H1 (cell line): ENCODE results near the gene TMEM165.
"Not testable (repeated sequence)": the region's sequence is repeated elsewhere in the genome, so short reads cannot be mapped to it uniquely, and the experiment has no call there.

Experiments
- BACH1 ChIP-seq: IDR thresholded peaks from 2 replicates; pipeline ENCODE4 v1.6.1; 2012; ENCODE audit warnings: low read length, improper control_type of control experiment
- CEBPB ChIP-seq: IDR thresholded peaks from 2 replicates; pipeline ENCODE4 v1.6.1; 2012; ENCODE audit warnings: low read depth, low read length
- HDAC2 ChIP-seq, 2 experiments: fragments of 300-600 bp in 1 of 2; sonication (generic) in 1 of 2; IDR thresholded peaks; 2 replicates each; pipeline ENCODE4 v1.6.1; 2011 to 2012; ENCODE audit warnings: low read depth in 2 of 2, low read length in 2 of 2, mild to moderate bottlenecking in 2 of 2, moderate library complexity in 2 of 2, borderline replicate concordance in 1 of 2, inconsistent platforms in 1 of 2
- HDAC6 ChIP-seq: IDR thresholded peaks from one replicate; pipeline ENCODE4 v1.7.1; 2012; ENCODE audit warnings: low read depth, mild to moderate bottlenecking, inconsistent platforms, low read length, moderate library complexity
- KDM5A ChIP-seq: fragments of 200-600 bp; IDR thresholded peaks from 2 replicates; pipeline ENCODE4 v1.7.1; 2012; ENCODE audit warnings: mild to moderate bottlenecking, low read length, inconsistent platforms, mixed read lengths
- NANOG ChIP-seq: IDR thresholded peaks from 2 replicates; pipeline ENCODE4 v1.6.1; 2011; ENCODE audit warnings: low read length, low read depth, mild to moderate bottlenecking, inconsistent platforms; ENCODE audit not compliant: insufficient read depth, poor library complexity, severe bottlenecking
- POLR2A ChIP-seq, 2 experiments: IDR thresholded peaks; 1 replicate in 1 of 2; 2 replicates in 1 of 2; pipeline ENCODE4 v1.6.1; 2011; ENCODE audit warnings: low read depth in 2 of 2, low read length in 2 of 2, mild to moderate bottlenecking in 2 of 2; ENCODE audit errors: control extremely low read depth in 1 of 2
- TF ChIP-seq, protein P1 (sequence below), 3 experiments: IDR thresholded peaks; 1 replicate in 2 of 3; 2 replicates in 1 of 3; pipeline versions ENCODE4 v1.5.1 to v1.6.1; 2011; ENCODE audit warnings: low read length in 3 of 3, mild to moderate bottlenecking in 3 of 3, inconsistent platforms in 2 of 3, low read depth in 1 of 3, moderate library complexity in 1 of 3; ENCODE audit not compliant: insufficient read depth in 1 of 3; ENCODE audit errors: control extremely low read depth in 1 of 3
- TF ChIP-seq, protein P2 (sequence below): IDR thresholded peaks from 2 replicates; pipeline ENCODE4 v1.6.1; 2011; ENCODE audit warnings: low read length, improper control_type of control experiment

DNA sequence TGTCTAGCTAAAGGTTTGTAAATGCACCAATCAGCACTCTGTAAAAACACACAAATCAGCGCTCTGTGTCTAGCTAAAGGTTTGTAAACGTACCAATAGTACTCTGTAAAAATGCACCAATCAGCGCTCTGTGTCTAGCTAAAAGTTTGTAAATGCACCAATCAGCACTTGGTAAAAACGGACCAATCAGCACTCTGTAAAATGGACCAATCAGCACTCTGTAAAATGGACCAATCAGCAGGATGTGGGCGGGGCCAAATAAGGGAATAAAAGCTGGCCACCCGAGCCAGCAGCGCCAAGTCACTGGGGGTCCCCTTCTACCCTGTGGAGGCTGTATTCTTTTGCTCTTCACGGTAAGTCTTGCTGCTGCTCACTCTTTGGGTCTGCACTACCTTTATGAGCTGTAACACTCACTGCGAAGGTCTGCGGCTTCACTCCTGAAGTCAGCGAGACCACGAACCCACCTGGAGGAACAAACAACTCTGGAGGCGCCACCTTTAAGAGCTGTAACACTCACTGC lies 42.5 kb upstream of the TMEM165 start:
- TF ChIP-seq, protein P1, sequence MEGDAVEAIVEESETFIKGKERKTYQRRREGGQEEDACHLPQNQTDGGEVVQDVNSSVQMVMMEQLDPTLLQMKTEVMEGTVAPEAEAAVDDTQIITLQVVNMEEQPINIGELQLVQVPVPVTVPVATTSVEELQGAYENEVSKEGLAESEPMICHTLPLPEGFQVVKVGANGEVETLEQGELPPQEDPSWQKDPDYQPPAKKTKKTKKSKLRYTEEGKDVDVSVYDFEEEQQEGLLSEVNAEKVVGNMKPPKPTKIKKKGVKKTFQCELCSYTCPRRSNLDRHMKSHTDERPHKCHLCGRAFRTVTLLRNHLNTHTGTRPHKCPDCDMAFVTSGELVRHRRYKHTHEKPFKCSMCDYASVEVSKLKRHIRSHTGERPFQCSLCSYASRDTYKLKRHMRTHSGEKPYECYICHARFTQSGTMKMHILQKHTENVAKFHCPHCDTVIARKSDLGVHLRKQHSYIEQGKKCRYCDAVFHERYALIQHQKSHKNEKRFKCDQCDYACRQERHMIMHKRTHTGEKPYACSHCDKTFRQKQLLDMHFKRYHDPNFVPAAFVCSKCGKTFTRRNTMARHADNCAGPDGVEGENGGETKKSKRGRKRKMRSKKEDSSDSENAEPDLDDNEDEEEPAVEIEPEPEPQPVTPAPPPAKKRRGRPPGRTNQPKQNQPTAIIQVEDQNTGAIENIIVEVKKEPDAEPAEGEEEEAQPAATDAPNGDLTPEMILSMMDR (IDR thresholded peaks at IDR 0.05; ENCODE audit: control extremely low read depth in 1 of 3, insufficient read depth in 1 of 3, low read depth in 1 of 3, low read length in 3 of 3), result not testable (repeated sequence)
- not testable (repeated sequence) for TF ChIP-seq NANOG; BACH1; CEBPB; POLR2A (IDR thresholded peaks at IDR 0.05; ENCODE audit: control extremely low read depth in 1 of 2, low read depth in 2 of 2, low read length in 2 of 2); HDAC6; KDM5A; HDAC2 (IDR thresholded peaks at IDR 0.05; ENCODE audit: borderline replicate concordance in 1 of 2, low read depth in 2 of 2, low read length in 2 of 2)
- TF ChIP-seq, protein P2, sequence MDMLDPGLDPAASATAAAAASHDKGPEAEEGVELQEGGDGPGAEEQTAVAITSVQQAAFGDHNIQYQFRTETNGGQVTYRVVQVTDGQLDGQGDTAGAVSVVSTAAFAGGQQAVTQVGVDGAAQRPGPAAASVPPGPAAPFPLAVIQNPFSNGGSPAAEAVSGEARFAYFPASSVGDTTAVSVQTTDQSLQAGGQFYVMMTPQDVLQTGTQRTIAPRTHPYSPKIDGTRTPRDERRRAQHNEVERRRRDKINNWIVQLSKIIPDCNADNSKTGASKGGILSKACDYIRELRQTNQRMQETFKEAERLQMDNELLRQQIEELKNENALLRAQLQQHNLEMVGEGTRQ, result not testable (repeated sequence)
